MM.1S (cell line): ENCODE data around the gene SDCCAG8.

Experiments used
- EZH2 ChIP-seq: fragments of 300-600 bp; sonication (generic); optimal IDR thresholded peaks from 2 replicates; pipeline ENCODE3; 2017; ENCODE audit warnings: low read depth, mild to moderate bottlenecking, antibody characterized with exemption, low read length, mixed read lengths
- TF ChIP-seq, protein P1 (sequence below): fragments of 300-600 bp; sonication (generic); IDR thresholded peaks from 2 replicates; pipeline ENCODE4 v1.5.1; 2016; ENCODE audit warnings: antibody characterized with exemption, low read length, mixed read lengths

- TF ChIP-seq, protein P1, sequence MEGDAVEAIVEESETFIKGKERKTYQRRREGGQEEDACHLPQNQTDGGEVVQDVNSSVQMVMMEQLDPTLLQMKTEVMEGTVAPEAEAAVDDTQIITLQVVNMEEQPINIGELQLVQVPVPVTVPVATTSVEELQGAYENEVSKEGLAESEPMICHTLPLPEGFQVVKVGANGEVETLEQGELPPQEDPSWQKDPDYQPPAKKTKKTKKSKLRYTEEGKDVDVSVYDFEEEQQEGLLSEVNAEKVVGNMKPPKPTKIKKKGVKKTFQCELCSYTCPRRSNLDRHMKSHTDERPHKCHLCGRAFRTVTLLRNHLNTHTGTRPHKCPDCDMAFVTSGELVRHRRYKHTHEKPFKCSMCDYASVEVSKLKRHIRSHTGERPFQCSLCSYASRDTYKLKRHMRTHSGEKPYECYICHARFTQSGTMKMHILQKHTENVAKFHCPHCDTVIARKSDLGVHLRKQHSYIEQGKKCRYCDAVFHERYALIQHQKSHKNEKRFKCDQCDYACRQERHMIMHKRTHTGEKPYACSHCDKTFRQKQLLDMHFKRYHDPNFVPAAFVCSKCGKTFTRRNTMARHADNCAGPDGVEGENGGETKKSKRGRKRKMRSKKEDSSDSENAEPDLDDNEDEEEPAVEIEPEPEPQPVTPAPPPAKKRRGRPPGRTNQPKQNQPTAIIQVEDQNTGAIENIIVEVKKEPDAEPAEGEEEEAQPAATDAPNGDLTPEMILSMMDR: no peak
- no peak for TF ChIP-seq EZH2
Observed at GRCh38 chr1:243315455-243315854, 59.6 kb downstream of the SDCCAG8 start.
